Activated naive CD4-positive, alpha-beta T cell treated with anti-CD3 and anti-CD28 coated beads, Interleukin-2, amount 50 U/mL, for 72 hours (primary cell): ENCODE results near the gene ZNF470. TPM values are rescaled to one million over a fixed set of nuclear protein-coding genes. Genes with fewer than 3 reads are reported as not detected.

Source experiments
- total RNA-seq, 2 donors: library from RNA; stranded (reverse); gene quantifications; one replicate each; pipeline ENCODE4 v1.2.3, GENCODE V29; 2022

Gene ZNF470
- total RNA-seq, 2 donors from 2014 or later: 4.4 to 6.3 TPM

Other genes starting within 250 kb of the ZNF470 start
- gene ZNF582, start 173.9 kb upstream of the ZNF470 start, total RNA-seq: 1 to 10 TPM in 1 of 2 donors, under 1 TPM in 1; 0.84 to 3.5 TPM
- 1 to 10 TPM in 1 of 2 donors, under 1 TPM in 1; 0.88 to 1.6 TPM for gene ZNF583, start 163.1 kb upstream of the ZNF470 start, total RNA-seq
- 1 to 10 TPM; 1.3 to 2.7 TPM for gene ZNF667, start 90.1 kb upstream of the ZNF470 start, total RNA-seq
- 1 to 10 TPM in 1 of 2 donors, under 1 TPM in 1; 0.39 to 1.1 TPM for gene ZNF471, start 59.6 kb upstream of the ZNF470 start, total RNA-seq
- gene ZFP28, start 28.5 kb upstream of the ZNF470 start, total RNA-seq: 1 to 10 TPM; 3.8 to 5.0 TPM
- gene ZNF71, start 27.8 kb downstream of the ZNF470 start, total RNA-seq: 1 to 10 TPM; 4.4 to 4.7 TPM
- under 1 TPM; 0.30 to 0.31 TPM for gene SMIM17, start 75.7 kb downstream of the ZNF470 start, total RNA-seq
- 1 to 10 TPM; 1.7 to 2.2 TPM for gene ZNF835, start 104.3 kb downstream of the ZNF470 start, total RNA-seq